ENCODE results near the gene LRRC3.
A peak's percentile ranks its signal among the peaks of the same experiment; 100 is the strongest.

The LRRC3 gene

DNA sequence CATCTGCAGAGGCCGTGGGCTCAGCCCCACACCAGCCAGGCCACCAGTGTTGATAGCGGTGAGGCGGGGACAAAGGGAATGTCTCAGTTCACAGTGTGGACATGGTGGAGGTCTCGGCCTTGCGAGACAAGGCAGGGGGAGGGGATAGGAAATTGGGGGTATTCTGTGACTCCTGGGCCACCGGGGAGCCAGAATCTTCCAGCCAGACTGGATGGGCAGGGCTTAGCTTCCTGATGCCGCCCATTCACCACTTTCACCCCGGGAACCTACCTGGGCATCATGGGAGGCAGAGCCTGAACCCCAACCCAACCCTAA is 5.1 kb downstream of the LRRC3 start:
- H3K4me1 ChIP-seq (ENCODE audit: insufficient read depth, poor library complexity, severe bottlenecking): no peaks in the 10 kb centered on the region

DNA sequence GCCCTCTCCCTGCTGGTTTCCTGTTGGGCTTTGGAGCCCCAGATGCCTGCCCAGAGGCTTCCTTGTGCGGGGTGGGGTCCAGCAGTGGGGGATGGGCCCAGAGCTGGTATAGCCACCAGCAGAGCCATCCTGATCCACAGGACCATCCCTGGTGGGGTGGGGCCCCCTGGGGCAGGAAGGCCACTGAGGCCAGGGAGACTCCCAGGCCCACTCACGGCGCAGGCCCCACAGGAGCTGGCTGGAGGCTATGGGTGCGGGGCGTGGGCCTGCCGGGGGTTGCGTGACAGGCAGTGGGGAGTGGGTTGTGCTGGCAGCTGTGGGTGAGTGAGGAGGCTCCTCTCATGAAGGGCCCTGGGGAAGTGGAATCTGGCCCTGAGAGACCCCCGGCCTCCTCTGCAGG is 5.7 kb downstream of the LRRC3 start:
- no peak overlapping the region for H3K4me3 ChIP-seq (ENCODE audit: severe bottlenecking)
- no peaks in the 10 kb centered on the region for H3K4me1 ChIP-seq (ENCODE audit: insufficient read depth, poor library complexity, severe bottlenecking)
- no peaks in the 10 kb centered on the region for H3K36me3 ChIP-seq (ENCODE audit: low read depth)
- TF ChIP-seq, protein P1, sequence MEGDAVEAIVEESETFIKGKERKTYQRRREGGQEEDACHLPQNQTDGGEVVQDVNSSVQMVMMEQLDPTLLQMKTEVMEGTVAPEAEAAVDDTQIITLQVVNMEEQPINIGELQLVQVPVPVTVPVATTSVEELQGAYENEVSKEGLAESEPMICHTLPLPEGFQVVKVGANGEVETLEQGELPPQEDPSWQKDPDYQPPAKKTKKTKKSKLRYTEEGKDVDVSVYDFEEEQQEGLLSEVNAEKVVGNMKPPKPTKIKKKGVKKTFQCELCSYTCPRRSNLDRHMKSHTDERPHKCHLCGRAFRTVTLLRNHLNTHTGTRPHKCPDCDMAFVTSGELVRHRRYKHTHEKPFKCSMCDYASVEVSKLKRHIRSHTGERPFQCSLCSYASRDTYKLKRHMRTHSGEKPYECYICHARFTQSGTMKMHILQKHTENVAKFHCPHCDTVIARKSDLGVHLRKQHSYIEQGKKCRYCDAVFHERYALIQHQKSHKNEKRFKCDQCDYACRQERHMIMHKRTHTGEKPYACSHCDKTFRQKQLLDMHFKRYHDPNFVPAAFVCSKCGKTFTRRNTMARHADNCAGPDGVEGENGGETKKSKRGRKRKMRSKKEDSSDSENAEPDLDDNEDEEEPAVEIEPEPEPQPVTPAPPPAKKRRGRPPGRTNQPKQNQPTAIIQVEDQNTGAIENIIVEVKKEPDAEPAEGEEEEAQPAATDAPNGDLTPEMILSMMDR (IDR thresholded peaks at IDR 0.05; ENCODE audit: poor library complexity, severe bottlenecking): no peak
- no peak overlapping the region for H3K27ac ChIP-seq (ENCODE audit: poor library complexity, severe bottlenecking)
- H3K27me3 ChIP-seq (ENCODE audit: insufficient read depth, poor library complexity, severe bottlenecking): no peaks in the 10 kb centered on the region
- DNase-seq (ENCODE audit: low spot score) (no peak), ATAC-seq (ENCODE audit: low read depth) (no peak)
- no peaks in the 10 kb centered on the region for H3K9me3 ChIP-seq (ENCODE audit: severe bottlenecking)

More for the DNA sequence above, 5.1 kb downstream of the LRRC3 start:
- Histone ChIP-seq H3K27me3 (ENCODE audit: insufficient read depth, poor library complexity, severe bottlenecking) (no peaks in the 10 kb centered on the region), H3K4me3 (ENCODE audit: severe bottlenecking) (no peak overlapping the region), H3K9me3 (ENCODE audit: severe bottlenecking) (no peaks in the 10 kb centered on the region), H3K27ac (ENCODE audit: poor library complexity, severe bottlenecking) (no peak overlapping the region), H3K36me3 (ENCODE audit: low read depth) (no peaks in the 10 kb centered on the region)
- ATAC-seq (ENCODE audit: low read depth): no peak
- TF ChIP-seq, protein P1 (IDR thresholded peaks at IDR 0.05; ENCODE audit: poor library complexity, severe bottlenecking): no peak
- DNase-seq (ENCODE audit: low spot score): no peak

DNA sequence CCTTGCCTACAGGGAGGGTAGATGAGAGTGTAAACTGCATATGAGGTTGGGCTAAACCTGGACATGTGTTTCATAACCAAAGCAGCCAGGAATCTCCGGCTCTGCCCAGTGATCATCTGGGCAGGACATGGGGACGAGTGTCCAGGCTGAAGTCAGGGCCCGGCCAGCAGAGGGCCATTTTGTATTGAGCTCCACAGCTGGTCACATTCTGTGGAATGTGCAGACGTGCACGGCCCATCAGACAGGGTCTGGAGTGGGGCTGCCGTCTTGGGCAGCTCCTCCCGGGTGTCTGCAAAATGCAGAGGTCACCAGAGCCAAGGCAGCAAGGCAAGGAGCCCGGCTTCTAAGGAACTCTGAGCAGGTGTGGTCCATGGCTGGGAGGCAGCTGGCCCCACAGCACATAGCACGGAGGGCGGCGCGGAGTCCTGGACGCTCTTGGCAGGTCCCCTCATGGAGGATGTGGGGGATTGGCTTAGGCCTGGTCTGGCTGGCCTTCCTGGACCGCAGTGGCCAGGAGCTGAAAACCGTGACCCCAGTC is 6.2 kb downstream of the LRRC3 start:
- no peak overlapping the region for H3K27ac ChIP-seq (ENCODE audit: poor library complexity, severe bottlenecking)
- H3K27me3 ChIP-seq (ENCODE audit: insufficient read depth, poor library complexity, severe bottlenecking): no peaks in the 10 kb centered on the region
- no peaks in the 10 kb centered on the region for H3K4me1 ChIP-seq (ENCODE audit: insufficient read depth, poor library complexity, severe bottlenecking)
- ATAC-seq (ENCODE audit: low read depth) (peak; percentile 8; the same call in 1 of the 3 replicates), DNase-seq (ENCODE audit: low spot score) (no peak)
- no peak overlapping the region for H3K4me3 ChIP-seq (ENCODE audit: severe bottlenecking)
- H3K36me3 ChIP-seq (ENCODE audit: low read depth): no peaks in the 10 kb centered on the region
- TF ChIP-seq, protein P1 (IDR thresholded peaks at IDR 0.05; ENCODE audit: poor library complexity, severe bottlenecking): no peak
- H3K9me3 ChIP-seq (ENCODE audit: severe bottlenecking): no peaks in the 10 kb centered on the region

DNA sequence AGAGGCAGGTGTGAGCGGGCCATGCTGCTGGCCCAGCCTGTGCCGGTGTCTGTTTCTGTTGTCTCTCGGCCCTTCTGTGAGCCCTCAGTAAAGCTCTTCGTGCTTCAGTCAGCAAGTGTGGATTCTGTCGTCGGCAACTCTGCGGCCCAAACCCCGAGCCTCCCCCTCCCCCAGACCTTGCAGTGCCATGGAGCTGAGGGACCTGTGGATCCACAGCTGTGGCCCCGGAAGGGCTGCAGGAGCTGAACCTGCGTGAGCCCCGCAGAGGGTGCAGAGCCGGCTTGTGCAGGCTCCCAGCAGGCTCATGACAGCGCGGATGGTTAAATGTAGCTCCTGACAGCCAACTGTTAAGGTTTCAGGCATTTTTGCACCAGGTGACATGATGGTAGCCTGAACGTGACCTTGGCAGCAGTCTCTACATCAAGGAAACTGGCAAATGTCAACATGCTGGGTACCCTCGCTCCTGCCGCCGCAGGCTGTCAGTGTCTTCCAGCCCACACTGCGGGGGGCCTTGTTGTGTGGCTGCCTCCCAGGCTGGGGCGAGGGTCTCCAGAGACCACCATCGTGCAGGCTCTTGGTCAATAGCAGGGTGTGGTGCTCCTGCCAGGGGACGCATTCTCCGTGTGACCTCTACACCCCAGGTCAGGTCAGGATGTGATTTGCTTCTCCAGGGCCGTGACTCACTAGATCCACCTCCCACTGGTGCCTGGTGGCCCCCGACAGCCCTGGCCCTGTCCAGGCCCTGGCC is 7.0 kb downstream of the LRRC3 start:
- H3K36me3 ChIP-seq (ENCODE audit: low read depth): no peaks in the 10 kb centered on the region
- H3K9me3 ChIP-seq (ENCODE audit: severe bottlenecking): no peaks in the 10 kb centered on the region
- no peaks in the 10 kb centered on the region for H3K4me1 ChIP-seq (ENCODE audit: insufficient read depth, poor library complexity, severe bottlenecking)
- no peaks in the 10 kb centered on the region for H3K27me3 ChIP-seq (ENCODE audit: insufficient read depth, poor library complexity, severe bottlenecking)
- DNase-seq (ENCODE audit: low spot score): no peak
- ATAC-seq (ENCODE audit: low read depth): 0 out of 3 replicates have a peak, but pooled peaks have one; percentile 17
- no peak overlapping the region for H3K27ac ChIP-seq (ENCODE audit: poor library complexity, severe bottlenecking)
- H3K4me3 ChIP-seq (ENCODE audit: severe bottlenecking): no peak overlapping the region
- TF ChIP-seq, protein P1 (IDR thresholded peaks at IDR 0.05; ENCODE audit: poor library complexity, severe bottlenecking): no peak

DNA sequence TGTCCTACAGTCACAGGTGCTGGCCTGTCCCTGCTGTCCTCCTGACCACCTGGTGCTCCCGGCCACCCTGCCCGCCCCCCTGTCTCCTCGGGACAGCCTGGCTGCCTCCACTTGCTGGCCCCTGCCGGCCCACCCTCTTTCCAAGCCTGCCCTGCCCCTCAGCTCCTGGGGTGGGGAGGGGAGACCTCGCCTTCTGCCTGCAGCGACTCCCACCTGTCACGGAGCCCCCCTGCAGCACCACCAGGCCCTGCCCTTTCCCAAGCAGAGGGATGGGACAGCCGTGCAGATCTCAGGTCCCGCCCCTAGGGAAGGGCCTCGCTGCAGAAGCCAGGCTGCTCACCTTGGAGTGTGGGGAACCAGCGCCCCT is 7.5 kb downstream of the LRRC3 start:
- H3K4me3 ChIP-seq (ENCODE audit: severe bottlenecking): no peak overlapping the region
- no peaks in the 10 kb centered on the region for H3K4me1 ChIP-seq (ENCODE audit: insufficient read depth, poor library complexity, severe bottlenecking)
- no peaks in the 10 kb centered on the region for H3K27me3 ChIP-seq (ENCODE audit: insufficient read depth, poor library complexity, severe bottlenecking)
- no peaks in the 10 kb centered on the region for H3K9me3 ChIP-seq (ENCODE audit: severe bottlenecking)
- TF ChIP-seq, protein P1 (IDR thresholded peaks at IDR 0.05; ENCODE audit: poor library complexity, severe bottlenecking): no peak
- no peak overlapping the region for H3K27ac ChIP-seq (ENCODE audit: poor library complexity, severe bottlenecking)
- H3K36me3 ChIP-seq (ENCODE audit: low read depth): no peaks in the 10 kb centered on the region
- ATAC-seq (ENCODE audit: low read depth): no peak
- no peak for DNase-seq (ENCODE audit: low spot score)
